ENCODE results near the gene VPREB1.

VPREB1 gene

GRCh38 chr22:22226448-22227187 lies 18.0 kb upstream of the VPREB1 start:
- TF ChIP-seq CTCF (IDR thresholded peaks at IDR 0.05; ENCODE audit: control extremely low read depth, extremely low read depth, low read depth, missing control alignments), result no peak
- ChIA-PET POLR2A (no interaction called here), CTCF (interaction anchor here (1.2 to 3.1 kb wide), 5 partner anchors 9 to 31 kb away, joined by 4 to 18 read pairs (median 10); no protein-coding TSS in a partner anchor)
- no peak for DNase-seq (ENCODE audit: extremely low spot score)

GRCh38 chr22:22228421-22228820 lies 16.2 kb upstream of the VPREB1 start:
- ChIA-PET CTCF (interaction anchor here (0.7 to 1.3 kb wide), 3 partner anchors 9 to 28 kb away, joined by 3 to 5 read pairs (median 3); no protein-coding TSS in a partner anchor), POLR2A (interaction anchor here (0.6 kb wide), 1 partner anchor 36 kb away, joined by 3 read pairs; no protein-coding TSS in a partner anchor)
- DNase-seq (ENCODE audit: extremely low spot score), result no peak
- no peak for TF ChIP-seq CTCF (IDR thresholded peaks at IDR 0.05; ENCODE audit: control extremely low read depth, extremely low read depth, low read depth, missing control alignments)

GRCh38 chr22:22228921-22229320 lies 15.7 kb upstream of the VPREB1 start:
- ChIA-PET CTCF (interaction anchor here (0.7 to 1.3 kb wide), 3 partner anchors 9 to 29 kb away, joined by 3 to 5 read pairs (median 3); no protein-coding TSS in a partner anchor), POLR2A (no interaction called here)
- no peak for TF ChIP-seq CTCF (IDR thresholded peaks at IDR 0.05; ENCODE audit: control extremely low read depth, extremely low read depth, low read depth, missing control alignments)
- DNase-seq (ENCODE audit: extremely low spot score), result no peak

GRCh38 chr22:22229683-22230420 lies 14.7 kb upstream of the VPREB1 start:
- no peak for DNase-seq (ENCODE audit: extremely low spot score)
- ChIA-PET CTCF (interaction anchor here (0.7 to 11.8 kb wide), 4 partner anchors 13 to 179 kb away, joined by 3 to 350 read pairs (median 4); no protein-coding TSS in a partner anchor), POLR2A (interaction anchor here (0.5 kb wide), 1 partner anchor 397 kb away, joined by 5 read pairs; no protein-coding TSS in a partner anchor)
- no peak for TF ChIP-seq CTCF (IDR thresholded peaks at IDR 0.05; ENCODE audit: control extremely low read depth, extremely low read depth, low read depth, missing control alignments)

- no peak for DNase-seq (ENCODE audit: extremely low spot score)
- TF ChIP-seq CTCF (IDR thresholded peaks at IDR 0.05; ENCODE audit: control extremely low read depth, extremely low read depth, low read depth, missing control alignments), result no peak
- CTCF ChIA-PET, result interaction anchor here (0.7 to 11.8 kb wide), 3 partner anchors 13 to 179 kb away, joined by 3 to 350 read pairs (median 3); no protein-coding TSS in a partner anchor
- POLR2A ChIA-PET, result interaction anchor here (0.5 kb wide), 1 partner anchor 396 kb away, joined by 5 read pairs; no protein-coding TSS in a partner anchor
Observed at GRCh38 chr22:22230438-22230837, 14.1 kb upstream of the VPREB1 start.

- TF ChIP-seq CTCF (IDR thresholded peaks at IDR 0.05; ENCODE audit: control extremely low read depth, extremely low read depth, low read depth, missing control alignments), result no peak
- CTCF ChIA-PET, result interaction anchor here (0.6 to 11.8 kb wide), 4 partner anchors 9 to 88 kb away, joined by 3 to 350 read pairs (median 4); no protein-coding TSS in a partner anchor
Observed at GRCh38 chr22:22233081-22233480, 11.5 kb upstream of the VPREB1 start.

More at GRCh38 chr22:22233081-22233480, 11.5 kb upstream of the VPREB1 start:
- DNase-seq (ENCODE audit: extremely low spot score), result no peak
- POLR2A ChIA-PET, result no interaction called here

Data from GM10248 (cell line).